ENCODE measurements around the gene RBPMS2. TPM values are rescaled to one million over a fixed set of nuclear protein-coding genes. Genes with fewer than 3 reads are reported as not detected.

RBPMS2 gene
- polyA plus RNA-seq, 2 of the 4 experiments (the other 2 are of a cell fraction), result 3.0 to 8.7 TPM

DNA sequence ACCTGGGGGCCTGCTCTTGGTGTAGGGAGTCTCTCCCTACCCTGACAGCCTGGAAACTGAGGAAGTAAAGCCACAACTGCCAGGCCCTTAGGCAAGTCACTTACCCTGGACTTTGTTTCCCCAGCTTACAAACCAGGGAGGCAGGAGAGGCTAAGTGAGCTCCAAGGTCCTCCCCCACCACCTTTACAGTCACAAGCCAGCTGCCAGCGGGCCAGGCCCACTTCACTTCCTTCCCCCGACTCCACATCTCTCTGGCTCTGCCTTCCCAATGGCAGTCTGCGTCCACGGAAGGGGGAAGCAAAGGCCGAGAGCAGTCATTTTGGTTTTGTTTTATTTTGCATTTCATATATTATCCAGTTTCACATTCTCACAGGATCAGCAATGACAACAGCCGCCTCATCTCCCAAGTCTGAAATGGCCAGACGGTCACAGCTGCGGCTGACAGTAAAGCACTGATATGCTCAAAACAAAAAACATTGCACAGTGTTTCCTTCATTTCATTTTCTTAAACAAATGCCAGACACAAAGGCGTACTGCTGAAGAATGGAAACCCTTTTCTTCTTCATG is 35.7 kb downstream of the RBPMS2 start (continued):
- TF ChIP-seq ELK1 (IDR thresholded peaks at IDR 0.05; ENCODE audit: low read depth, low read length), result no peak
- TF ChIP-seq NPAS2 (CRISPR knock-in tag; IDR thresholded peaks at IDR 0.05; ENCODE audit: borderline replicate concordance), result no peak
- no peak for TF ChIP-seq CBX8 (IDR thresholded peaks at IDR 0.05)

DNA sequence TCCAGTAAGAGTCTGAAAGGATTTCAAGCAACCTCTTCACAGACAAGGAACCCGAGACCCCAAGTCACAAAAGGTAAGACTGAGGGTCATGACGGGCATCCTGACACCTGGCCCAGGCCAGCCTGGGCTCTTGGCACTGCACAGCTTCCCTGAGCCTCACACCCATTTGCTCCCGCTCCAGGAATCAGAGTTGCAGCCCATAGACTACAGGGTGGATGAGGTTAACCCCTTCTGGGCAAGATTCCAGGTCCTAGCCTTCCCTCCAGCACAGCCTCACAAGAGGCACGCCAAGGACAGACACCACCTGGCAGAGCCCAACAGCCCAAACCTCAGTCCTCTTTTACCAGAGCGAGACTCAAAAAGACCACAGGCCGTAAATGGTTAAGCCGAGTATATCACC is 36.2 kb downstream of the RBPMS2 start:
- DNase-seq (ENCODE audit: low read depth in 1 of 2, low spot score in 1 of 2) (no peak), ATAC-seq (no peak), FAIRE-seq (no peak)
- Histone ChIP-seq H3K27ac (no peak overlapping the region), H3K4me3 (no peak overlapping the region), H3K4me2 (no peak overlapping the region), H3K4me1 (no peaks in the 10 kb centered on the region), H3K9me3 (no peaks in the 10 kb centered on the region)
- POLR2A ChIA-PET, result no interaction called here
- CTCF ChIA-PET, result interaction anchor here (1.4 to 44.5 kb wide), 5 partner anchors 8 to 73 kb away, joined by 3 to 1052 read pairs (median 47); no protein-coding TSS in a partner anchor
- WGBS (ENCODE audit: missing lambda C conversion rate), result 77% methylated on average over 7 of the region's 7 CpGs
- TF ChIP-seq NR3C1 (IDR thresholded peaks at IDR 0.05) (no peak), EP300 (IDR thresholded peaks at IDR 0.05) (no peak), RAD21 (conservative IDR thresholded peaks at IDR 0.05 in 1 of 2, IDR thresholded peaks at IDR 0.05 in 1 of 2) (no peak), POLR2AphosphoS2 (conservative IDR thresholded peaks at IDR 0.05; ENCODE audit: low read length) (no peak), HOXA7 (CRISPR knock-in tag; IDR thresholded peaks at IDR 0.05) (no peak), MAX (IDR thresholded peaks at IDR 0.05) (no peak)
- TF ChIP-seq, protein P1, sequence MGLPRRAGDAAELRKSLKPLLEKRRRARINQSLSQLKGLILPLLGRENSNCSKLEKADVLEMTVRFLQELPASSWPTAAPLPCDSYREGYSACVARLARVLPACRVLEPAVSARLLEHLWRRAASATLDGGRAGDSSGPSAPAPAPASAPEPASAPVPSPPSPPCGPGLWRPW (IDR thresholded peaks at IDR 0.05), result no peak

DNA sequence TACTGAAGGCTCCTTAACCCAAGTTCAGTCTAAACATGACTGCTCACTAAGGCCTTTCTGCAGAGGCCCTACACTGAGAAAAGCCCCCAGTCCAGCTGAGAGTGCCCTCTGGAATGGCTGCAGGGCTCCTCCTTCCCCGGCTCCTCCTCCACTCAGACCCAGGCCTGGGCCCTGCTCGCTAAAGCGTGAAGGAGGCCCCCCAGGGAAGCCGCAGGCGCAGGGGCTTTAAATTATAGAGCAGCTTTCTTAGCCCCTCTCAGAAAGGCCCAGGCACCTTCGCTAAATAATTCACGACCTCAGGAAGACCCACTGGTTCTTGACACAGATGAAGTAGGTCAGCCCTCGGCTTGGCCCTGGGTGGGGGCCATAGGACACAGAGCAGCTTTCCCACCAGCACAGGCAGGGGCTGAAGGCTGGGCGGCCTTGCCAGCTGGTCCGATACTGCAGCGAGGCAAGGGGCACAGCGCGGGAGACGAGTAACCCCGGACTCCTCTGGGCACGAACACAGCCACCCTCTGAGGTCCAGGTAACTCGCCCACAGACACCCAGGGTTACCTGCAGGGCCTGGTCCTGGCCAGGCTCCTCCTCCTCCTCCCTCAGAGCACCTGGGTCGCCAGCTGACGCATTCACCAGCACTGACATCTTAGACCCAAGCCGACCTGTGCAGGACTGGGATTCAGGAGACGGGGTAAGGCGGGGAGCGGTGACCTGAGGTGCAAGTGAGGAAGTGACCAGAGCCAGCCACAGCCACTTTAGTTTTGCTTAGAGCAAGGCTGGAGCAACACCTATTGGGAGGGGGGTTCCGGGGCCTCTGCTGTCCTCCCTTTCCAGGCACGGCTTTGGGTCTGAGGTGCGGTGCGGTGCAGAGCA is 36.9 kb downstream of the RBPMS2 start:
- FAIRE-seq, result no peak
- Histone ChIP-seq H3K4me3 (no peak overlapping the region), H3K4me1 (no peaks in the 10 kb centered on the region), H3K27ac (no peak overlapping the region), H3K9me3 (no peaks in the 10 kb centered on the region), H3K4me2 (no peak overlapping the region)
- no peak for ATAC-seq
- TF ChIP-seq ZSCAN20 (CRISPR knock-in tag; IDR thresholded peaks at IDR 0.05) (no peak), ZNF302 (CRISPR knock-in tag; IDR thresholded peaks at IDR 0.05) (no peak), JUNB (IDR thresholded peaks at IDR 0.05) (no peak), ZC3H11A (IDR thresholded peaks at IDR 0.05) (no peak)
- 88% methylated on average over 26 of the region's 27 CpGs for WGBS (ENCODE audit: missing lambda C conversion rate)
- POLR2A ChIA-PET, result no interaction called here
- no peak for DNase-seq (ENCODE audit: low read depth in 1 of 2, low spot score in 1 of 2)
- CTCF ChIA-PET, result interaction anchor here (0.6 to 44.5 kb wide), 7 partner anchors 11 to 256 kb away, joined by 3 to 1052 read pairs (median 5); no protein-coding TSS in a partner anchor

DNA sequence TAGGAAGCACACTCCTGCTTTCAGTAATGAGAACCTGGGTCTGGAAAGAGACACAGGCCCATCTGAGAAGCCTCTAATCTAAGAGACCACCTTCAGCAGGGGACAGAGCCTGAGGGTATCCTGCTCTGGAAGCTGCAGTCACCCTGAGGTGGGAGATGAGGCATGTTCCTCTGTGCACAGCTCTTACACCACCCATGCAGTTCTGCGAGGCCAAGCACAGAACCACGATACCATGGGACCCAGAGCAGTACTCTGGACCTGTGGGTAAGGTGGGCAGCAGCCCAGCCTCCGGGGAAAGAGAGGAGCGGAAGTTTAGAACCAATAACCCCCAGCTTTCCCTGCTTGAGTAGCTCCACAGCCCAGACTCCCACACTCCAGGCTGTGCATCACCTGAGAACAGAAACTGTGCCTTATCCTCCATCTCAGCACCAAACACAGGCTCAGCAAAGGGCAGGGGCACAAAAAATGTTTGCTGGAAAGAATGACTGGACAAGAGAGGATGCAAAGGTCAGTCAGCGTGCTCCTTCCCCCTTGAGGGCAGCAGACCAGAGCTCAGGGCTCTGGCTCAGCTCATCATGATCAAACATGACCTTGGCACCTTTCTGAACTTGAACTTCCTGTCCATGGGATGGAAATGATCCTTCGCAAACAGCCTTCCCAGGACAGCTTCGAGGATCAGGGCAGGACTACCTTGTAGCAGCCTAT is 43.1 kb downstream of the RBPMS2 start:
- ATAC-seq, result peak in 1 of 2 experiments; percentile 10; a peak in 3 of 6 replicates

More for the DNA sequence above, 43.1 kb downstream of the RBPMS2 start:
- Histone ChIP-seq H3K4me1 (peaks cover 9% of the 10 kb centered on the region), H3K4me3 (no peak overlapping the region), H3K27ac (peak overlapping the region in 1 of 2 experiments; percentile 27; a peak in 1 of 6 replicates), H3K9me3 (no peaks in the 10 kb centered on the region), H3K4me2 (peak overlapping the region; percentile 28)
- FAIRE-seq (no peak), DNase-seq (ENCODE audit: low read depth in 1 of 2, low spot score in 1 of 2) (peak in 1 of 2 experiments; percentile 50)
- WGBS (ENCODE audit: missing lambda C conversion rate), result 66% methylated on average over 7 of the region's 7 CpGs
- POLR2A ChIA-PET, result interaction anchor here (0.7 kb wide), 1 partner anchor 101 kb away, joined by 9 read pairs; no protein-coding TSS in a partner anchor
- CTCF ChIA-PET, result interaction anchor here (0.6 to 44.5 kb wide), 29 partner anchors 9 to 349 kb away, joined by 3 to 1052 read pairs (median 7); no protein-coding TSS in a partner anchor
- TF ChIP-seq ELK1 (IDR thresholded peaks at IDR 0.05; ENCODE audit: low read depth, low read length) (no peak), ESRRA (IDR thresholded peaks at IDR 0.05; ENCODE audit: borderline replicate concordance, low read length) (0 out of 2 replicates have a peak, but pooled peaks have one; percentile 32)
